SK-N-SH (cell line): ENCODE data around the gene ANO2. TPM values are rescaled to one million over a fixed set of nuclear protein-coding genes. Genes with fewer than 3 reads are reported as not detected.

Experiments
- CTCF ChIA-PET: fragments of 300-600, 350-600 bp; formaldehyde crosslinking; extraction: SDS; loops from one replicate; lab custom pipeline; 2021; lab: Yijun Ruan, JAX
- POLR2A ChIA-PET: fragments of 350-600 bp; sonication (Branson Sonifier 250); formaldehyde crosslinking; extraction: SDS; loops from one replicate; lab custom pipeline; 2020; ENCODE audit warnings: antibody characterized with exemption, inconsistent platforms; lab: Yijun Ruan, JAX
- DNase-seq: peaks from one replicate; pipeline ENCODE4 v3.0.0; 2012
- H2AFZ ChIP-seq: fragments of 200-600 bp; sonication (generic); 2 replicates; pipeline ENCODE4 v1.8.1; 2016; ENCODE audit warnings: antibody characterized with exemption, mild to moderate bottlenecking, low read depth
- H3F3A ChIP-seq: fragments of 200-600 bp; sonication (generic); replicated peaks from 2 replicates; pipeline ENCODE3; 2016; ENCODE audit warnings: antibody characterized with exemption, mild to moderate bottlenecking; ENCODE audit not compliant: insufficient read depth
- H3K27ac ChIP-seq, 2 experiments: fragments of 200-500 bp in 1 of 2; fragments of 200-600 bp in 1 of 2; sonication (Bioruptor generic) in 1 of 2; sonication (generic), shearing (Covaris generic) in 1 of 2; 2 replicates each; pipeline versions ENCODE4 v1.5.1 to v1.6.1; 2014 to 2016; ENCODE audit warnings: low read depth in 2 of 2, inconsistent platforms in 1 of 2, low read length in 1 of 2, mild to moderate bottlenecking in 1 of 2, mixed read lengths in 1 of 2
- H3K27me3 ChIP-seq: fragments of 200-600 bp; sonication (generic), shearing (Covaris generic); 2 replicates; pipeline ENCODE4 v1.6.1; 2016; ENCODE audit warnings: mixed run types; ENCODE audit not compliant: insufficient read depth
- H3K36me3 ChIP-seq, 2 experiments: fragments of 200-500 bp in 1 of 2; fragments of 200-600 bp in 1 of 2; sonication (Bioruptor generic) in 1 of 2; sonication (generic) in 1 of 2; replicated peaks in 1 of 2; 2 replicates each; pipeline versions ENCODE3 to v1.5.1; 2014 to 2016; ENCODE audit warnings: low read length in 1 of 2, mild to moderate bottlenecking in 1 of 2; ENCODE audit not compliant: insufficient read depth in 2 of 2, control insufficient read depth in 1 of 2
- H3K4me1 ChIP-seq, 2 experiments: fragments of 200-500 bp in 1 of 2; fragments of 200-600 bp in 1 of 2; sonication (Bioruptor generic) in 1 of 2; sonication (generic), shearing (Covaris generic) in 1 of 2; 2 replicates each; pipeline versions ENCODE4 v1.5.1 to v1.6.1; 2014 to 2016; ENCODE audit warnings: low read depth in 1 of 2, low read length in 1 of 2, mixed run types in 1 of 2; ENCODE audit not compliant: insufficient read depth in 2 of 2, control insufficient read depth in 1 of 2
- H3K4me2 ChIP-seq: fragments of 200-600 bp; sonication (generic), shearing (Covaris generic); 2 replicates; pipeline ENCODE4 v1.6.1; 2017; ENCODE audit warnings: mixed run types
- H3K4me3 ChIP-seq, 2 experiments: fragments of 200-500 bp in 1 of 2; fragments of 200-600 bp in 1 of 2; sonication (Bioruptor generic) in 1 of 2; sonication (generic), shearing (Covaris generic) in 1 of 2; 2 replicates each; pipeline versions ENCODE4 v1.5.1 to v1.8.1; 2014 to 2016; ENCODE audit warnings: low read depth in 2 of 2, inconsistent platforms in 1 of 2, low read length in 1 of 2, mild to moderate bottlenecking in 1 of 2, mixed read lengths in 1 of 2, moderate library complexity in 1 of 2
- H3K79me2 ChIP-seq: fragments of 200-600 bp; sonication (generic); 2 replicates; pipeline ENCODE4 v1.8.1; 2017; ENCODE audit warnings: mild to moderate bottlenecking; ENCODE audit not compliant: insufficient read depth
- H3K9ac ChIP-seq: fragments of 200-600 bp; sonication (generic); 2 replicates; pipeline ENCODE4 v1.6.1; 2017; ENCODE audit warnings: mixed run types
- H3K9me2 ChIP-seq: fragments of 200-600 bp; sonication (generic); 2 replicates; pipeline ENCODE4 v1.6.1; 2017; ENCODE audit warnings: mixed run types
- H3K9me3 ChIP-seq: fragments of 200-600 bp; sonication (generic); 2 replicates; pipeline ENCODE4 v1.6.1; 2017; ENCODE audit warnings: mixed run types, mild to moderate bottlenecking, moderate library complexity
- H4K20me1 ChIP-seq: fragments of 200-600 bp; sonication (generic); 2 replicates; pipeline ENCODE4 v1.6.1; 2017; ENCODE audit warnings: mild to moderate bottlenecking, mixed run types; ENCODE audit not compliant: insufficient read depth
- CHD2 ChIP-seq: fragments of 150-350 bp; IDR thresholded peaks from 2 replicates; pipeline ENCODE4 v1.6.1; 2018; ENCODE audit warnings: low read length; ENCODE audit not compliant: partially characterized antibody
- GATA2 ChIP-seq: sonication (generic); formaldehyde crosslinking; IDR thresholded peaks from 2 replicates; pipeline ENCODE4 v1.5.0; 2020; ENCODE audit warnings: mild to moderate bottlenecking, missing genetic modification reagents
- JUND ChIP-seq: IDR thresholded peaks from 2 replicates; pipeline ENCODE4 v1.4.0; 2012
- MXI1 ChIP-seq: IDR thresholded peaks from 2 replicates; pipeline ENCODE4 v1.6.1; 2012; ENCODE audit warnings: mild to moderate bottlenecking, low read depth, low read length, improper control_type of control experiment
- NRF1 ChIP-seq: IDR thresholded peaks from 2 replicates; pipeline ENCODE4 v1.6.1; 2012; ENCODE audit warnings: low read depth, mild to moderate bottlenecking, low read length
- POLR2AphosphoS5 ChIP-seq: IDR thresholded peaks from 2 replicates; pipeline ENCODE4 v1.6.1; 2012; ENCODE audit warnings: low read depth, low read length
- REST ChIP-seq: IDR thresholded peaks from 2 replicates; pipeline ENCODE4 v1.6.1; 2012; ENCODE audit warnings: mild to moderate bottlenecking, low read depth, low read length, moderate library complexity
- RXRA ChIP-seq: IDR thresholded peaks from 2 replicates; pipeline ENCODE4 v1.4.0; 2012; ENCODE audit warnings: low read depth, mild to moderate bottlenecking, borderline replicate concordance
- SIN3A ChIP-seq: IDR thresholded peaks from 2 replicates; pipeline ENCODE4 v1.6.1; 2012; ENCODE audit warnings: low read depth, mild to moderate bottlenecking, low read length, moderate library complexity, borderline replicate concordance
- SMC3 ChIP-seq: IDR thresholded peaks from 2 replicates; pipeline ENCODE4 v1.6.1; 2012; ENCODE audit warnings: low read depth, low read length, improper control_type of control experiment
- TCF12 ChIP-seq: IDR thresholded peaks from 2 replicates; pipeline ENCODE4 v1.4.0; 2012
- WGBS: methylation state at CpG from one replicate; pipeline ENCODE4 v1.1.6; 2017; ENCODE audit warnings: low lambda C conversion rate; 5-methylcytosine and 5-hydroxymethylcytosine counted together
- polyA plus RNA-seq, 3 experiments: library from polyadenylated mRNA; depleted of rRNA; stranded (reverse); fragments of >200 nt; gene quantifications; 2 replicates each; pipeline ENCODE4 v1.2.3, GENCODE V29; 2012
- TF ChIP-seq, protein P1 (sequence below): fragments of 150-350 bp; IDR thresholded peaks from 2 replicates; pipeline ENCODE4 v1.6.1; 2016; ENCODE audit warnings: mild to moderate bottlenecking, low read depth, low read length
- TF ChIP-seq, protein P2 (sequence below): fragments of 200-600 bp; sonication (generic); IDR thresholded peaks from 2 replicates; pipeline ENCODE4 v1.6.1; 2017; ENCODE audit warnings: antibody characterized with exemption, mild to moderate bottlenecking, moderate library complexity

ANO2 gene
- polyA plus RNA-seq, 1 of the 3 experiments (the other 2 are of a cell fraction) = not detected

GRCh38 chr12:5588591-5588990, 356.5 kb downstream of the ANO2 start:
- Histone ChIP-seq H3K79me2 (no peaks in the 10 kb centered on the region), H3K27ac (no peak overlapping the region), H3K9ac (no peak overlapping the region), H3K9me2 (no peaks in the 10 kb centered on the region), H2AFZ (no peak overlapping the region), H3F3A (no peaks in the 10 kb centered on the region), H4K20me1 (no peaks in the 10 kb centered on the region), H3K36me3 (no peaks in the 10 kb centered on the region), H3K9me3 (no peaks in the 10 kb centered on the region), H3K4me2 (no peak overlapping the region), H3K27me3 (peaks cover 20% of the 10 kb centered on the region; the same call in 1 of the 2 replicates), H3K4me1 (no peaks in the 10 kb centered on the region; a peak in 1 of 4 replicates), H3K4me3 (no peak overlapping the region)
- DNase-seq = no peak
- POLR2A ChIA-PET = no interaction called here
- CTCF ChIA-PET = no interaction called here
- WGBS = 16% methylated on average over 6 of the region's 6 CpGs
- TF ChIP-seq REST (no peak), CHD2 (no peak), NRF1 (no peak), RXRA (no peak), GATA2 (CRISPR knock-in tag) (no peak), TCF12 (no peak), POLR2AphosphoS5 (no peak), JUND (no peak), MXI1 (no peak), SMC3 (no peak), SIN3A (no peak)
- TF ChIP-seq, protein P1, sequence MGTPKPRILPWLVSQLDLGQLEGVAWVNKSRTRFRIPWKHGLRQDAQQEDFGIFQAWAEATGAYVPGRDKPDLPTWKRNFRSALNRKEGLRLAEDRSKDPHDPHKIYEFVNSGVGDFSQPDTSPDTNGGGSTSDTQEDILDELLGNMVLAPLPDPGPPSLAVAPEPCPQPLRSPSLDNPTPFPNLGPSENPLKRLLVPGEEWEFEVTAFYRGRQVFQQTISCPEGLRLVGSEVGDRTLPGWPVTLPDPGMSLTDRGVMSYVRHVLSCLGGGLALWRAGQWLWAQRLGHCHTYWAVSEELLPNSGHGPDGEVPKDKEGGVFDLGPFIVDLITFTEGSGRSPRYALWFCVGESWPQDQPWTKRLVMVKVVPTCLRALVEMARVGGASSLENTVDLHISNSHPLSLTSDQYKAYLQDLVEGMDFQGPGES = no peak
- TF ChIP-seq, protein P2, sequence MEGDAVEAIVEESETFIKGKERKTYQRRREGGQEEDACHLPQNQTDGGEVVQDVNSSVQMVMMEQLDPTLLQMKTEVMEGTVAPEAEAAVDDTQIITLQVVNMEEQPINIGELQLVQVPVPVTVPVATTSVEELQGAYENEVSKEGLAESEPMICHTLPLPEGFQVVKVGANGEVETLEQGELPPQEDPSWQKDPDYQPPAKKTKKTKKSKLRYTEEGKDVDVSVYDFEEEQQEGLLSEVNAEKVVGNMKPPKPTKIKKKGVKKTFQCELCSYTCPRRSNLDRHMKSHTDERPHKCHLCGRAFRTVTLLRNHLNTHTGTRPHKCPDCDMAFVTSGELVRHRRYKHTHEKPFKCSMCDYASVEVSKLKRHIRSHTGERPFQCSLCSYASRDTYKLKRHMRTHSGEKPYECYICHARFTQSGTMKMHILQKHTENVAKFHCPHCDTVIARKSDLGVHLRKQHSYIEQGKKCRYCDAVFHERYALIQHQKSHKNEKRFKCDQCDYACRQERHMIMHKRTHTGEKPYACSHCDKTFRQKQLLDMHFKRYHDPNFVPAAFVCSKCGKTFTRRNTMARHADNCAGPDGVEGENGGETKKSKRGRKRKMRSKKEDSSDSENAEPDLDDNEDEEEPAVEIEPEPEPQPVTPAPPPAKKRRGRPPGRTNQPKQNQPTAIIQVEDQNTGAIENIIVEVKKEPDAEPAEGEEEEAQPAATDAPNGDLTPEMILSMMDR = no peak
